GM23338 (cell line): ENCODE results near the gene ERP27. TPM values are rescaled to one million over a fixed set of nuclear protein-coding genes. Genes with fewer than 3 reads are reported as not detected.

ENCODE experiments used
- ATAC-seq: fragments of 200-7000 bp; cut with Tn5 transposase; 3 replicates; pipeline ENCODE4 v1.9.1; 2020
- DNase-seq: peaks from one replicate; pipeline ENCODE4 v3.0.0-alpha.2; 2015; ENCODE audit warnings: low spot score
- H2AFZ ChIP-seq: fragments of 200-600 bp; sonication (generic); 2 replicates; pipeline ENCODE4 v1.8.0; 2016; ENCODE audit warnings: antibody characterized with exemption, mild to moderate bottlenecking, moderate library complexity
- H3F3A ChIP-seq: fragments of 200-600 bp; sonication (generic); replicated peaks from 2 replicates; pipeline ENCODE4 v1.8.0; 2017; ENCODE audit warnings: antibody characterized with exemption, mixed run types, low read depth
- H3K27ac ChIP-seq: fragments of 200-600 bp; sonication (generic); 2 replicates; pipeline ENCODE4 v1.6.1; 2016; ENCODE audit warnings: low read depth
- H3K27me3 ChIP-seq: fragments of 200-600 bp; sonication (generic); 2 replicates; pipeline ENCODE4 v1.8.0; 2016; ENCODE audit warnings: mild to moderate bottlenecking, mixed run types, moderate library complexity; ENCODE audit not compliant: insufficient read depth
- H3K36me3 ChIP-seq: fragments of 200-600 bp; sonication (generic); 2 replicates; pipeline ENCODE4 v1.8.0; 2016; ENCODE audit warnings: mild to moderate bottlenecking; ENCODE audit not compliant: insufficient read depth
- H3K4me1 ChIP-seq: fragments of 200-600 bp; sonication (generic); 2 replicates; pipeline ENCODE4 v1.8.0; 2016; ENCODE audit warnings: mild to moderate bottlenecking, moderate library complexity; ENCODE audit not compliant: insufficient read depth
- H3K4me2 ChIP-seq: fragments of 200-600 bp; sonication (generic); 2 replicates; pipeline ENCODE4 v1.7.1; 2017; ENCODE audit warnings: mixed run types
- H3K4me3 ChIP-seq: fragments of 200-600 bp; sonication (generic); 2 replicates; pipeline ENCODE4 v1.6.1; 2016; ENCODE audit warnings: mixed run types
- H3K79me2 ChIP-seq: fragments of 200-600 bp; sonication (generic); replicated peaks from 2 replicates; pipeline ENCODE4 v1.8.0; 2017; ENCODE audit warnings: mild to moderate bottlenecking; ENCODE audit not compliant: insufficient read depth
- H3K9me2 ChIP-seq: fragments of 200-600 bp; sonication (generic); 2 replicates; pipeline ENCODE4 v1.8.0; 2017; ENCODE audit not compliant: insufficient read depth
- H4K20me1 ChIP-seq: fragments of 200-600 bp; sonication (generic); replicated peaks from 2 replicates; pipeline ENCODE4 v1.8.0; 2017; ENCODE audit warnings: mild to moderate bottlenecking; ENCODE audit not compliant: insufficient read depth
- H3K27ac Mint-ChIP-seq: 2 replicates; pipeline ENCODE4 v1.8.0; 2020; ENCODE audit warnings: inconsistent platforms, mild to moderate bottlenecking, moderate library complexity, mixed read lengths
- H3K27me3 Mint-ChIP-seq: 3 replicates; pipeline ENCODE4 v1.8.0; 2022; ENCODE audit warnings: low read depth, mild to moderate bottlenecking, moderate library complexity, mixed read lengths, inconsistent platforms; ENCODE audit not compliant: insufficient read depth, poor library complexity
- H3K36me3 Mint-ChIP-seq: 3 replicates; pipeline ENCODE4 v1.8.0; 2021; ENCODE audit warnings: low read depth, mild to moderate bottlenecking, inconsistent platforms, moderate library complexity, mixed read lengths
- H3K4me1 Mint-ChIP-seq: 3 replicates; pipeline ENCODE4 v1.8.0; 2020; ENCODE audit warnings: mild to moderate bottlenecking, inconsistent platforms, mixed read lengths
- H3K4me3 Mint-ChIP-seq: 3 replicates; pipeline ENCODE4 v1.8.0; 2021; ENCODE audit warnings: moderate library complexity, mild to moderate bottlenecking, inconsistent platforms, mixed read lengths
- H3K9me3 Mint-ChIP-seq: 3 replicates; pipeline ENCODE4 v1.8.0; 2020; ENCODE audit warnings: moderate library complexity, mild to moderate bottlenecking, inconsistent platforms, mixed read lengths
- CREB1 ChIP-seq: fragments of 250-450 bp; sonication (Bioruptor Pico); IDR thresholded peaks from 2 replicates; pipeline ENCODE4 v1.5.0; 2020; ENCODE audit warnings: low read depth, mild to moderate bottlenecking, moderate library complexity
- EZH2 ChIP-seq: fragments of 200-600 bp; sonication (generic); IDR thresholded peaks from one replicate; pipeline ENCODE4 v1.8.0; 2017; ENCODE audit warnings: antibody characterized with exemption, mild to moderate bottlenecking, low read depth; ENCODE audit not compliant: unreplicated experiment
- EZH2phosphoT487 ChIP-seq: fragments of 200-600 bp; sonication (generic); IDR thresholded peaks from one replicate; pipeline ENCODE4 v1.8.1; 2018; ENCODE audit warnings: antibody characterized with exemption; ENCODE audit not compliant: unreplicated experiment
- JUNB ChIP-seq: IDR thresholded peaks from one replicate; pipeline ENCODE4 v1.6.1; 2016; ENCODE audit warnings: antibody characterized with exemption; ENCODE audit not compliant: unreplicated experiment
- NANOG ChIP-seq: IDR thresholded peaks from 2 replicates; pipeline ENCODE4 v1.6.1; 2016; ENCODE audit warnings: antibody characterized with exemption, borderline replicate concordance
- POLR2AphosphoS5 ChIP-seq: IDR thresholded peaks from 2 replicates; pipeline ENCODE4 v1.6.1; 2016; ENCODE audit warnings: antibody characterized with exemption, low read depth
- STAT1 ChIP-seq: IDR thresholded peaks from one replicate; pipeline ENCODE4 v1.6.1; 2016; ENCODE audit warnings: antibody characterized with exemption; ENCODE audit not compliant: unreplicated experiment
- ZNF114 ChIP-seq: fragments of 250-450 bp; sonication (Bioruptor Pico); IDR thresholded peaks from 2 replicates; pipeline ENCODE4 v1.5.0; 2020; ENCODE audit warnings: mild to moderate bottlenecking, moderate library complexity
- ZNF331 ChIP-seq: fragments of 250-450 bp; sonication (Bioruptor Pico); IDR thresholded peaks from 2 replicates; pipeline ENCODE4 v1.5.0; 2020; ENCODE audit warnings: low read depth, mild to moderate bottlenecking, moderate library complexity
- polyA plus RNA-seq: library from polyadenylated mRNA; unstranded; fragments of >200 nt; fragmentation: Nextera tagmentation; extraction: Ambion mirVana; gene quantifications from 2 replicates; pipeline ENCODE4 v1.2.1, GENCODE V29; 2016
- total RNA-seq: library from RNA; depleted of rRNA; stranded (reverse); fragments of >200 nt; shearing (Covaris generic); gene quantifications from 2 replicates; pipeline ENCODE4 v1.2.3, GENCODE V29; 2014
- TF ChIP-seq, protein P1 (sequence below): IDR thresholded peaks from one replicate; pipeline ENCODE4 v1.6.1; 2018; ENCODE audit warnings: antibody characterized with exemption; ENCODE audit not compliant: unreplicated experiment
- TF ChIP-seq, protein P2 (sequence below): fragments of 250-450 bp; sonication (Bioruptor Pico); IDR thresholded peaks from 2 replicates; pipeline ENCODE4 v1.5.0; 2020; ENCODE audit warnings: mild to moderate bottlenecking, moderate library complexity
- TF ChIP-seq, protein P3 (sequence below), 2 experiments: fragments of 200-600 bp in 1 of 2; sonication (generic) in 1 of 2; conservative IDR thresholded peaks; 2 replicates each; pipeline versions ENCODE4 v1.5.1 to v1.6.1; 2016 to 2017; ENCODE audit warnings: antibody characterized with exemption in 2 of 2, low read depth in 2 of 2, mild to moderate bottlenecking in 2 of 2, moderate library complexity in 1 of 2
- TF ChIP-seq, protein P4 (sequence below): IDR thresholded peaks from 2 replicates; pipeline ENCODE4 v1.6.1; 2016; ENCODE audit warnings: antibody characterized with exemption

Gene ERP27
- total and polyA plus RNA-seq, 2 experiments from 2014 or later, result not detected

DNA sequence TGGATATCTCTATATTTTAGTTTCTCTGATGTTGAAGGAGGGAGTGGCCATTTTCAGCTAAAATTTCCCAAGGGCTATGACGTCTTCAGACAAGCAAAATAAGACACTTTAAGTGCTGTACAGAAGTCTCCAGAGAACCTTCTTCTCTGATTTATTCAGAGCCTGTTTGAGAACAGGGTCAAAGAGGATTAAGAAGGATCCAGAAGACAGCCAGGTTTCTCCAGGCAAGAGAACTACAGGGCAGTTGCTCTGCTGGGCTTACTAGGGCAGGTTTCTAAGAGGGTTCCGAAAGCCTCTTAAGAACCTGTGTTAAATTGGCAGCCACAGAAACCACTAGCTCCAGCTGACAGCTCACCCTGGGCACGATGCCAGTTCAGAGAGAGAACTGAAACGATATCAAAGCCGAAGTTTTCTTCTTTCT lies 53.9 kb downstream of the ERP27 start:
- Histone ChIP-seq H4K20me1 (no peaks in the 10 kb centered on the region), H3K27ac (no peak overlapping the region), H3K27me3 (no peaks in the 10 kb centered on the region), H3K9me2 (no peaks in the 10 kb centered on the region; the same call in 1 of the 2 replicates), H3K36me3 (no peaks in the 10 kb centered on the region), H3F3A (no peaks in the 10 kb centered on the region), H3K4me1 (no peaks in the 10 kb centered on the region), H3K4me3 (no peak overlapping the region), H3K79me2 (no peaks in the 10 kb centered on the region), H2AFZ (peak overlapping the region; percentile 61; the same call in 1 of the 2 replicates), H3K4me2 (no peak overlapping the region)
- Mint-ChIP-seq H3K4me1 (peaks cover 4% of the 10 kb centered on the region; the same call in 2 of the 3 replicates), H3K27ac (no peak overlapping the region), H3K4me3 (no peak overlapping the region), H3K27me3 (no peaks in the 10 kb centered on the region), H3K36me3 (no peaks in the 10 kb centered on the region), H3K9me3 (no peaks in the 10 kb centered on the region)
- TF ChIP-seq POLR2AphosphoS5 (no peak), NANOG (no peak), JUNB (no peak), CREB1 (CRISPR knock-in tag) (no peak), EZH2phosphoT487 (no peak), ZNF114 (no peak), ZNF331 (no peak), EZH2 (no peak), STAT1 (no peak)
- TF ChIP-seq, protein P1, sequence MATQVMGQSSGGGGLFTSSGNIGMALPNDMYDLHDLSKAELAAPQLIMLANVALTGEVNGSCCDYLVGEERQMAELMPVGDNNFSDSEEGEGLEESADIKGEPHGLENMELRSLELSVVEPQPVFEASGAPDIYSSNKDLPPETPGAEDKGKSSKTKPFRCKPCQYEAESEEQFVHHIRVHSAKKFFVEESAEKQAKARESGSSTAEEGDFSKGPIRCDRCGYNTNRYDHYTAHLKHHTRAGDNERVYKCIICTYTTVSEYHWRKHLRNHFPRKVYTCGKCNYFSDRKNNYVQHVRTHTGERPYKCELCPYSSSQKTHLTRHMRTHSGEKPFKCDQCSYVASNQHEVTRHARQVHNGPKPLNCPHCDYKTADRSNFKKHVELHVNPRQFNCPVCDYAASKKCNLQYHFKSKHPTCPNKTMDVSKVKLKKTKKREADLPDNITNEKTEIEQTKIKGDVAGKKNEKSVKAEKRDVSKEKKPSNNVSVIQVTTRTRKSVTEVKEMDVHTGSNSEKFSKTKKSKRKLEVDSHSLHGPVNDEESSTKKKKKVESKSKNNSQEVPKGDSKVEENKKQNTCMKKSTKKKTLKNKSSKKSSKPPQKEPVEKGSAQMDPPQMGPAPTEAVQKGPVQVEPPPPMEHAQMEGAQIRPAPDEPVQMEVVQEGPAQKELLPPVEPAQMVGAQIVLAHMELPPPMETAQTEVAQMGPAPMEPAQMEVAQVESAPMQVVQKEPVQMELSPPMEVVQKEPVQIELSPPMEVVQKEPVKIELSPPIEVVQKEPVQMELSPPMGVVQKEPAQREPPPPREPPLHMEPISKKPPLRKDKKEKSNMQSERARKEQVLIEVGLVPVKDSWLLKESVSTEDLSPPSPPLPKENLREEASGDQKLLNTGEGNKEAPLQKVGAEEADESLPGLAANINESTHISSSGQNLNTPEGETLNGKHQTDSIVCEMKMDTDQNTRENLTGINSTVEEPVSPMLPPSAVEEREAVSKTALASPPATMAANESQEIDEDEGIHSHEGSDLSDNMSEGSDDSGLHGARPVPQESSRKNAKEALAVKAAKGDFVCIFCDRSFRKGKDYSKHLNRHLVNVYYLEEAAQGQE, result no peak
- TF ChIP-seq, protein P2, sequence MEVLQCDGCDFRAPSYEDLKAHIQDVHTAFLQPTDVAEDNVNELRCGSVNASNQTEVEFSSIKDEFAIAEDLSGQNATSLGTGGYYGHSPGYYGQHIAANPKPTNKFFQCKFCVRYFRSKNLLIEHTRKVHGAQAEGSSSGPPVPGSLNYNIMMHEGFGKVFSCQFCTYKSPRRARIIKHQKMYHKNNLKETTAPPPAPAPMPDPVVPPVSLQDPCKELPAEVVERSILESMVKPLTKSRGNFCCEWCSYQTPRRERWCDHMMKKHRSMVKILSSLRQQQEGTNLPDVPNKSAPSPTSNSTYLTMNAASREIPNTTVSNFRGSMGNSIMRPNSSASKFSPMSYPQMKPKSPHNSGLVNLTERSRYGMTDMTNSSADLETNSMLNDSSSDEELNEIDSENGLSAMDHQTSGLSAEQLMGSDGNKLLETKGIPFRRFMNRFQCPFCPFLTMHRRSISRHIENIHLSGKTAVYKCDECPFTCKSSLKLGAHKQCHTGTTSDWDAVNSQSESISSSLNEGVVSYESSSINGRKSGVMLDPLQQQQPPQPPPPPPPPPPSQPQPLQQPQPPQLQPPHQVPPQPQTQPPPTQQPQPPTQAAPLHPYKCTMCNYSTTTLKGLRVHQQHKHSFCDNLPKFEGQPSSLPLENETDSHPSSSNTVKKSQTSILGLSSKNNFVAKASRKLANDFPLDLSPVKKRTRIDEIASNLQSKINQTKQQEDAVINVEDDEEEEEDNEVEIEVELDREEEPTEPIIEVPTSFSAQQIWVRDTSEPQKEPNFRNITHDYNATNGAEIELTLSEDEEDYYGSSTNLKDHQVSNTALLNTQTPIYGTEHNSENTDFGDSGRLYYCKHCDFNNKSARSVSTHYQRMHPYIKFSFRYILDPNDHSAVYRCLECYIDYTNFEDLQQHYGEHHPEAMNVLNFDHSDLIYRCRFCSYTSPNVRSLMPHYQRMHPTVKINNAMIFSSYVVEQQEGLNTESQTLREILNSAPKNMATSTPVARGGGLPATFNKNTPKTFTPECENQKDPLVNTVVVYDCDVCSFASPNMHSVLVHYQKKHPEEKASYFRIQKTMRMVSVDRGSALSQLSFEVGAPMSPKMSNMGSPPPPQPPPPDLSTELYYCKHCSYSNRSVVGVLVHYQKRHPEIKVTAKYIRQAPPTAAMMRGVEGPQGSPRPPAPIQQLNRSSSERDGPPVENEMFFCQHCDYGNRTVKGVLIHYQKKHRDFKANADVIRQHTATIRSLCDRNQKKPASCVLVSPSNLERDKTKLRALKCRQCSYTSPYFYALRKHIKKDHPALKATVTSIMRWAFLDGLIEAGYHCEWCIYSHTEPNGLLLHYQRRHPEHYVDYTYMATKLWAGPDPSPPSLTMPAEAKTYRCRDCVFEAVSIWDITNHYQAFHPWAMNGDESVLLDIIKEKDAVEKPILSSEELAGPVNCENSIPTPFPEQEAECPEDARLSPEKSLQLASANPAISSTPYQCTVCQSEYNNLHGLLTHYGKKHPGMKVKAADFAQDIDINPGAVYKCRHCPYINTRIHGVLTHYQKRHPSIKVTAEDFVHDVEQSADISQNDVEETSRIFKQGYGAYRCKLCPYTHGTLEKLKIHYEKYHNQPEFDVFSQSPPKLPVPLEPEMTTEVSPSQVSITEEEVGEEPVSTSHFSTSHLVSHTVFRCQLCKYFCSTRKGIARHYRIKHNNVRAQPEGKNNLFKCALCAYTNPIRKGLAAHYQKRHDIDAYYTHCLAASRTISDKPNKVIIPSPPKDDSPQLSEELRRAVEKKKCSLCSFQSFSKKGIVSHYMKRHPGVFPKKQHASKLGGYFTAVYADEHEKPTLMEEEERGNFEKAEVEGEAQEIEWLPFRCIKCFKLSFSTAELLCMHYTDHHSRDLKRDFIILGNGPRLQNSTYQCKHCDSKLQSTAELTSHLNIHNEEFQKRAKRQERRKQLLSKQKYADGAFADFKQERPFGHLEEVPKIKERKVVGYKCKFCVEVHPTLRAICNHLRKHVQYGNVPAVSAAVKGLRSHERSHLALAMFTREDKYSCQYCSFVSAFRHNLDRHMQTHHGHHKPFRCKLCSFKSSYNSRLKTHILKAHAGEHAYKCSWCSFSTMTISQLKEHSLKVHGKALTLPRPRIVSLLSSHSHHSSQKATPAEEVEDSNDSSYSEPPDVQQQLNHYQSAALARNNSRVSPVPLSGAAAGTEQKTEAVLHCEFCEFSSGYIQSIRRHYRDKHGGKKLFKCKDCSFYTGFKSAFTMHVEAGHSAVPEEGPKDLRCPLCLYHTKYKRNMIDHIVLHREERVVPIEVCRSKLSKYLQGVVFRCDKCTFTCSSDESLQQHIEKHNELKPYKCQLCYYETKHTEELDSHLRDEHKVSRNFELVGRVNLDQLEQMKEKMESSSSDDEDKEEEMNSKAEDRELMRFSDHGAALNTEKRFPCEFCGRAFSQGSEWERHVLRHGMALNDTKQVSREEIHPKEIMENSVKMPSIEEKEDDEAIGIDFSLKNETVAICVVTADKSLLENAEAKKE (CRISPR knock-in tag), result no peak
- TF ChIP-seq, protein P3, sequence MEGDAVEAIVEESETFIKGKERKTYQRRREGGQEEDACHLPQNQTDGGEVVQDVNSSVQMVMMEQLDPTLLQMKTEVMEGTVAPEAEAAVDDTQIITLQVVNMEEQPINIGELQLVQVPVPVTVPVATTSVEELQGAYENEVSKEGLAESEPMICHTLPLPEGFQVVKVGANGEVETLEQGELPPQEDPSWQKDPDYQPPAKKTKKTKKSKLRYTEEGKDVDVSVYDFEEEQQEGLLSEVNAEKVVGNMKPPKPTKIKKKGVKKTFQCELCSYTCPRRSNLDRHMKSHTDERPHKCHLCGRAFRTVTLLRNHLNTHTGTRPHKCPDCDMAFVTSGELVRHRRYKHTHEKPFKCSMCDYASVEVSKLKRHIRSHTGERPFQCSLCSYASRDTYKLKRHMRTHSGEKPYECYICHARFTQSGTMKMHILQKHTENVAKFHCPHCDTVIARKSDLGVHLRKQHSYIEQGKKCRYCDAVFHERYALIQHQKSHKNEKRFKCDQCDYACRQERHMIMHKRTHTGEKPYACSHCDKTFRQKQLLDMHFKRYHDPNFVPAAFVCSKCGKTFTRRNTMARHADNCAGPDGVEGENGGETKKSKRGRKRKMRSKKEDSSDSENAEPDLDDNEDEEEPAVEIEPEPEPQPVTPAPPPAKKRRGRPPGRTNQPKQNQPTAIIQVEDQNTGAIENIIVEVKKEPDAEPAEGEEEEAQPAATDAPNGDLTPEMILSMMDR (conservative IDR thresholded peaks at IDR 0.05; ENCODE audit: low read depth in 2 of 2), result no peak
- TF ChIP-seq, protein P4, sequence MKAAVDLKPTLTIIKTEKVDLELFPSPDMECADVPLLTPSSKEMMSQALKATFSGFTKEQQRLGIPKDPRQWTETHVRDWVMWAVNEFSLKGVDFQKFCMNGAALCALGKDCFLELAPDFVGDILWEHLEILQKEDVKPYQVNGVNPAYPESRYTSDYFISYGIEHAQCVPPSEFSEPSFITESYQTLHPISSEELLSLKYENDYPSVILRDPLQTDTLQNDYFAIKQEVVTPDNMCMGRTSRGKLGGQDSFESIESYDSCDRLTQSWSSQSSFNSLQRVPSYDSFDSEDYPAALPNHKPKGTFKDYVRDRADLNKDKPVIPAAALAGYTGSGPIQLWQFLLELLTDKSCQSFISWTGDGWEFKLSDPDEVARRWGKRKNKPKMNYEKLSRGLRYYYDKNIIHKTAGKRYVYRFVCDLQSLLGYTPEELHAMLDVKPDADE, result no peak
- DNase-seq (no peak), ATAC-seq (no peak)
